GM06990 (cell line): ENCODE measurements around the gene PGGHG.
"Not testable (repeated sequence)": the region's sequence is repeated elsewhere in the genome, so short reads cannot be mapped to it uniquely, and the experiment has no call there.

Experiments used
- DNase-seq: peaks from one replicate; pipeline ENCODE4 v3.0.0-alpha.2; 2011; ENCODE audit not compliant: insufficient read length; ENCODE audit errors: extremely low read depth
- H3K27me3 ChIP-seq: replicated peaks from 2 replicates; pipeline ENCODE4 v1.6.0; 2011; ENCODE audit warnings: low read length; ENCODE audit not compliant: control insufficient read depth, insufficient read depth
- H3K36me3 ChIP-seq: 2 replicates; pipeline ENCODE4 v1.5.1; 2011; ENCODE audit warnings: low read length; ENCODE audit not compliant: control insufficient read depth, insufficient read depth
- H3K4me3 ChIP-seq: replicated peaks from 2 replicates; pipeline ENCODE4 v1.5.1; 2011; ENCODE audit warnings: low read depth, mild to moderate bottlenecking, control low read depth, low read length
- TF ChIP-seq, protein P1 (sequence below): IDR thresholded peaks from 2 replicates; pipeline ENCODE4 v1.5.1; 2011; ENCODE audit warnings: low read length, control low read depth, mild to moderate bottlenecking, inconsistent platforms; ENCODE audit not compliant: insufficient read depth, poor library complexity, severe bottlenecking

The PGGHG gene

DNA sequence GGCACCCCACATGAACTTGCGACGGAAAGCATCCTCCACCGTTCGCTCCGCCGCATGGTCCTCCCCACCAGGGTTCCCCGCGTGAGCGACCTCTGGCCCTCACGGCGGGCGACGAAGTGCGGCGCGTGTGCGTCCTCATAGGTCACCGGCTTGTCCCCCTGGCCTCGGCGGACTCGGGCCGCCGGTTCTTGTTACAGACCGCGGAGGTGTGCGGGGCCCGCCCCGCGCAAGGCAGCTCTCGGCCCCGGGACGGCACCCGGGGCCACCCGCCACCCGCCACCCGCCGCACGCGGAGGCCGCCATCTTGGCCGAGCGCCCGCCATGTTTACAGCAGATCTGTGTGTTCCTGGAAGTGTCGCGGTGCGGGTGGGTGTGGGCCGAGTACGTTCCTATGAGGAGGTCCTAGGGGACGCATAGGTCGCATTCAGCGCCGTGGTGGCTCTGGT is 15.2 kb downstream of the PGGHG start:
- no peak for DNase-seq
- no peaks in the 10 kb centered on the region; the same call in 1 of the 2 replicates for H3K27me3 ChIP-seq
- no peaks in the 10 kb centered on the region for H3K36me3 ChIP-seq
- TF ChIP-seq, protein P1, sequence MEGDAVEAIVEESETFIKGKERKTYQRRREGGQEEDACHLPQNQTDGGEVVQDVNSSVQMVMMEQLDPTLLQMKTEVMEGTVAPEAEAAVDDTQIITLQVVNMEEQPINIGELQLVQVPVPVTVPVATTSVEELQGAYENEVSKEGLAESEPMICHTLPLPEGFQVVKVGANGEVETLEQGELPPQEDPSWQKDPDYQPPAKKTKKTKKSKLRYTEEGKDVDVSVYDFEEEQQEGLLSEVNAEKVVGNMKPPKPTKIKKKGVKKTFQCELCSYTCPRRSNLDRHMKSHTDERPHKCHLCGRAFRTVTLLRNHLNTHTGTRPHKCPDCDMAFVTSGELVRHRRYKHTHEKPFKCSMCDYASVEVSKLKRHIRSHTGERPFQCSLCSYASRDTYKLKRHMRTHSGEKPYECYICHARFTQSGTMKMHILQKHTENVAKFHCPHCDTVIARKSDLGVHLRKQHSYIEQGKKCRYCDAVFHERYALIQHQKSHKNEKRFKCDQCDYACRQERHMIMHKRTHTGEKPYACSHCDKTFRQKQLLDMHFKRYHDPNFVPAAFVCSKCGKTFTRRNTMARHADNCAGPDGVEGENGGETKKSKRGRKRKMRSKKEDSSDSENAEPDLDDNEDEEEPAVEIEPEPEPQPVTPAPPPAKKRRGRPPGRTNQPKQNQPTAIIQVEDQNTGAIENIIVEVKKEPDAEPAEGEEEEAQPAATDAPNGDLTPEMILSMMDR: no peak
- H3K4me3 ChIP-seq: no peak overlapping the region

DNA sequence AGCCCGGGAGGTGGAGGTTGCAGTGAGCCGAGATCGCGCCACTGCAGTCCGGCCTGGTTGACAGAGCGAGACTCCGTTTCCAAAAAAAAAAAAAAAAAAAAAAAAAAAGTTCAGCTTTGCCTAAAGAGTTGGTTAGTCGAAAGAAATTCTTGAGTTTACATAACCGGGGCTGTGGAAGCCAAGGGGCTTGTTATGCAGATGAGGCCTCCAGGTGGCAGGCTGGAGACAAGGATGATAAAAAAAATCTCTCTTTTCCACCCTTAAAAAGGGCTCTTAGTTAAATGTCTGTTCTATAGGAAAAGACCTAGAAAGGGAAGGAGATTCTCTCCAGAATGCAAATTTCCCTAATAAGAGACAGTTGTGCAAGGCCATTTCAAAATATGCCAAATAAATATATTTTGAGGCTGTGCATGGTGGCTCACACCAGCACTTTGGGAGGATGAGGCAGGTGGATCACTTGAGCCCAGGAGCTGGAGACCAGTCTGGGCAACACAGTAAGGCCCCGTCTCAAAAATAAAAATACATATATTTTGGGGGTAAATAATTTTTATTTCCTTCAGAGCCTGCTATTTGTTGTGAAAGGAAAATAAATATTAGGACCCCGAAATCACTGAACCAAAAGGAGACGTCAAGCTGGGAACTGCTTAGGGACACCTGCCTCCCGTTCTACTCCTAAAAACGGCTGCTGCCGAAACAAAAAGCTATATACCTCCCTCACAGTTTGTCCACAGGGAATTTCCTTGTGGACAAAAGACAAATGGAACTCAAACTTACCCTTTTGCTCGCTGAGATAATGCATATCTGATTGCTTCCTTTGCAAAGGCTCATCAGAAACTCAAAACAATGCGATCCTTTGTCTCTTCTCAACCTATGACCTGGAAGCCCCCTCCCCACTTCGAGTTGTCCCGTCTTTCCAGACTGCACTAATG is 16.3 kb downstream of the PGGHG start:
- no peak for DNase-seq
- H3K27me3 ChIP-seq: no peaks in the 10 kb centered on the region
- TF ChIP-seq, protein P1: peak; percentile 54
- no peaks in the 10 kb centered on the region for H3K36me3 ChIP-seq
- no peak overlapping the region for H3K4me3 ChIP-seq

DNA sequence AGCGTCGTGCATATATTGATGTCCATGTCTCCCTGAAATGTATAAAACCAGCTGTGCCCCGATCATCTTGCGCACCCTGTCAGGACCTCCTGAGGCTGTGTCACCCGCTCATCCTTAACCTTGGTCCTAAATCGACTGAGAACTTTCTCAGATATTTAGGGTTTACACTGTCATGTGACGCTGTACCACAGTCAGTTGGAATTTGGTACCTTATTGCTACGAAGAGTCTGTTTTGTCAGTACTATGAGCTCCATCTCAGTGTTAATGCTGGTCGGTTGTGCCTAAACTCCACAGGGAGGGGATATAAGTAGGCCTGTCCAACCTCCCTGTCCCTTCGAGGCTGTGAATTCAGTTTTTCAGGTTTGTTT is 16.9 kb downstream of the PGGHG start:
- Histone ChIP-seq H3K4me3 (no peak overlapping the region), H3K27me3 (no peaks in the 10 kb centered on the region), H3K36me3 (no peaks in the 10 kb centered on the region)
- DNase-seq: no peak
- TF ChIP-seq, protein P1: no peak

DNA sequence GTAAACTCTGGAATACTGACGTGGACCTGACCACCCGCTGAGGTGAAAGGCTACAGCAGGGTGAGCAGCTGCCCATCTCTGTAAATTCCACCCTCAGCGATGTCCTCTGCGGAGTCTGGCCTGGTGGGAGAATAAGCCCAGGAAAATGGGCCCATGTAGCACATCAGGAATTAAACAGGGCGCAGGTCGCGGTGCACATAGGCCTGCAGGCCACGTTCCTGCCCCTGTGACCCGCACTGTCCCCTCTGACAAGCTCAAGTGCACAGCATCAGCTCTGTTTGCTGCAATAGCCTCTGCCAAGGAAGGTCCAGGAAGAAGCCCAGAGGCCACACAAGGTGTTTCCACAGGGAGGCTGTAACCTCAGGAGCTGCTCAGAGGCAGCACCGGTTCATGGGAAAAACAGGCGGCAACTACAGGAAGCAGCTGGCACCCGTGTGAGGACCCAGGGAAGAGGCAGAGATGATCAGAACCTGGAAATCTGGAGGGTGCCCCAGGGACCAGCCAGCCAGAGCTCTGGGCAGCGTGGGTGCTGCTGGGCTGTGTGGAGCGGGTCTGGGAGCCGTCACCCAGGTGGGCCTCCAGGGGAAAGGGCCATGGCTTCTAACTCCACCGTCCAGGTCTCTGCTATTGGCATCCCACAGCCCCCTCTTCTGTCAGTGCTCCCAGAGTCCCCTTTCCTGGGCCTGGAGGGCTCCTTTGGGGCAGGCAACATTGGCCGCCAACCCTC is 17.9 kb downstream of the PGGHG start:
- H3K36me3 ChIP-seq: no peaks in the 10 kb centered on the region
- TF ChIP-seq, protein P1: no peak
- no peak for DNase-seq
- no peak overlapping the region for H3K4me3 ChIP-seq
- H3K27me3 ChIP-seq: no peaks in the 10 kb centered on the region

DNA sequence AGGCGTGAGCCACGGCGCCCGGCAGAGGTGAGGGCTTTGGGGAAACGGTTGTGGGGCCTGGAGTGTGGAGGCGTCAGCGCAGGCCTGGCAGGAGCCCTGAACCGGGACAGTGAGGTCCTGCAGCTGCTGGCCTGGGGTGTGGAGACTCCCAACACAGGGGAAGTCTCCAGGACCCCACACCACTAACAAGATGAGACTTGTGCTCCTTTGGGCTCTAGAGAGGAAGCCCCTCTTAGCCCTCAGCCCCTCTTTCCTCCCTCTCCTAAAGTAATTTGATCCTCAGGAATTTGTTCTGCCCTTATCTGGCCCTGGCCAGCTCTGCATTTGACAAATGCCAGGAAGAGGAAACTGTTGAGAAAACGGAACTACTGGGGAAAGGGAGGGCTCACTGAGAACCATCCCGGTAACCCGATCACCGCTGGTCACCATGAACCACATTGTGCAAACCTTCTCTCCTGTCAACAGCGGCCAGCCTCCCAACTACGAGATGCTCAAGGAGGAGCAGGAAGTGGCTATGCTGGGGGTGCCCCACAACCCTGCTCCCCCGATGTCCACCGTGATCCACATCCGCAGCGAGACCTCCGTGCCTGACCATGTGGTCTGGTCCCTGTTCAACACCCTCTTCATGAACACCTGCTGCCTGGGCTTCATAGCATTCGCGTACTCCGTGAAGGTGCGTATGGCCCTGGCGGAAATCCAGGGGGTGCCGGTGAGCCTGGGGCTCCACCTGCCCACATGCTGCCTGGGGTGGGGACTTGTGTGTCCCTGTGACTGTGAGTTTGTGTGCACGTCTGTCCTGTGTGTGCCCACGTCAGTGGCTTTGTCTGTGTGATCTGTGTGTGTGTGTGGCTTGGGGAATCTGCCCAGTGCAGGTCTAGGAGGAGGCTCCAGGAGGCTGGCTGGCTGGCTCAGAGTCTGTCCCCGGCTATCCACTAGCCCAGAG is 19.1 kb downstream of the PGGHG start, which contains the start of gene IFITM2:
Gene IFITM2, plus strand, starts transcription at position 51 of the 943 bp plus-strand sequence. Its CDS starts 377 bp downstream, at position 428.
- H3K4me3 ChIP-seq: peak within 1 kb of the TSS; percentile 60
- not testable (repeated sequence) for H3K27me3 ChIP-seq, H3K36me3 ChIP-seq
- peak; percentile 67 for DNase-seq

DNA sequence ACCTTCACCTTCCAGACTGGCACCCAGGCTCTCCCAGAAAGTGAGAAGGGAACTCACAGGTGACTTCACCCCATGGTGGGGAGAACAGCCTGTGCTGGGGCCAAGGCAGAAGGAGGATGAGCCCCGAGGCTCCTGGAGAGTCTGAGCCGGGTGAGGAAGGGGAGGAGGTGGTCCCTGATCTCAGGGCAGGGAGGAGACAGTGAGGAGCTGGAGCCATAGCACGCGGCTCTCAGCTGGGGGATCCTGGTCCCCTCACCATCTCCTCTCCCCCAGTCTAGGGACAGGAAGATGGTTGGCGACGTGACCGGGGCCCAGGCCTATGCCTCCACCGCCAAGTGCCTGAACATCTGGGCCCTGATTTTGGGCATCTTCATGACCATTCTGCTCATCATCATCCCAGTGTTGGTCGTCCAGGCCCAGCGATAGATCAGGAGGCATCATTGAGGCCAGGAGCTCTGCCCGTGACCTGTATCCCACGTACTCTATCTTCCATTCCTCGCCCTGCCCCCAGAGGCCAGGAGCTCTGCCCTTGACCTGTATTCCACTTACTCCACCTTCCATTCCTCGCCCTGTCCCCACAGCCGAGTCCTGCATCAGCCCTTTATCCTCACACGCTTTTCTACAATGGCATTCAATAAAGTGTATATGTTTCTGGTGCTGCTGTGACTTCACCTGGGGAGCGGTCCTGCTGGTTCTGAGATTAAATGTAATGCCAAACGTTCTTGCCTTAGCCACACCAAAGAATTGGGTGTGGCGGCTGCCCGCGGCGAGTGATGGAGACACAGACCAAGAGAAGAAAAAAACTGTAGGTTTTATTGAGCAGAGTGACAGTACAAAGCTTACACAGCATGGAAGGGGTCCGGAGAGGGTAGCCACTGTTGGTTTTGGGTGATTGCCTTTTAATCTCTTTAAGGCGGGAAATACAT is 20.1 kb downstream of the PGGHG start:
- H3K4me3 ChIP-seq: peak overlapping the region; percentile 55
- not testable (repeated sequence) for H3K27me3 ChIP-seq, DNase-seq, H3K36me3 ChIP-seq

DNA sequence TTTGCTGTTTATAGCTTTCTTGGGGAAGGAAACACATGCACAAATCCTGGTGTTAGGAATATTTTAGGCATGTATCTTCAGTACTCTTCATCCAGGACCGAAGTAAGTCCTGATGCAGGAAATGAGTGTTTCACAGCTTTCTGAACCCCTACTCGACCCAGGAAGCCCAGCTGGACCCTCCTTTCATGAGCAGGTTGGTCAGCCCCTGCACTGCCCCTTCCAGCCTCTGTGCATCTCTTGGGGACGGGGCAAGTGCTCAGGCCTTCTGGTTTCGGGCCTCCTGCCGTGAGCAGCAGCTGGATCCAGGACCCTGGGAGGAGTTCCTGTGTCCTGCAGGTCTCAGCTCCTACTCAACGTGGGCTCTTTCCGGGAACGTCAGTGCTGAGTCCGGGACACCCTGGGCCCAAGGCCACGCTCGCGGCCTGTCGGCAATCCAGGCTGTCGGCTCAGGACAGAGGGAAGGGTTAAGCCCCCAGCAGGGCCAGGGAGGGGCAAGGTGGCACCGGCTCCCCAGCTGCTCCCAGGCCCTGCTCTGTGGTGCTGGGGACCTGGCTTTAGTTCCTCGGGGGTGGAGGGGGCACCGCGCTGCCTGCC is 21.1 kb downstream of the PGGHG start:
- peak overlapping the region; percentile 55 for H3K4me3 ChIP-seq
- H3K27me3 ChIP-seq, H3K36me3 ChIP-seq, DNase-seq: not testable (repeated sequence)
